ENCODE data around the gene COX4I1. TPM values are rescaled to one million over a fixed set of nuclear protein-coding genes. Genes with fewer than 3 reads are reported as not detected.

COX4I1 gene
- total RNA-seq, 1 experiment from 2014 or later, result 506 TPM

DNA sequence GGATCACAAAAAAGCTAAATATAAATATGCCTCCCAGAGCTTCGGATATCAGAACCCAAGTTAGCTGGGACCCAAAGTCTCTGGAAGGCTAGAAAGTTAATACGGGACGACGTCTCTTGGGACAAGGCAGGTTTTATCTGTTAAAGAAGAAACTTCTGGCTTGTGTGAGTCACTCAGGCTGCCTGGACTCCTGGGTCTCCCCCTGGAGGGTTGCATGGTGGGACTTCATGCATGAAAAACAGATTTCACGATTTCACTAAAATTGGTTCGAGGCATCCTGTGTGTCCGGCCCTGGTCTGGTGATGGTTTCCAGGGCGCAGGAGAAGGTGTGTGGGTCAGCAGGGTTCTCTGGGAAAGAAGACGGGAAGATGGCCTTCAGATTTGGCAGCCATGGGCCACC lies 47.0 kb downstream of the COX4I1 start:
- Mint-ChIP-seq H3K36me3 (ENCODE audit: insufficient read depth in 1 of 3, low read depth in 3 of 3) (no peaks in the 10 kb centered on the region), H3K27ac (peak overlapping the region in 2 of 3 experiments; percentile 13 to 73; a peak in 2 of 7 replicates), H3K4me3 (no peak overlapping the region), H3K4me1 (peaks cover 7% of the 10 kb centered on the region in 2 experiments; a peak in 3 of 4 replicates), H3K27me3 (ENCODE audit: low read depth) (peaks cover 6% of the 10 kb centered on the region), H3K9me3 (no peaks in the 10 kb centered on the region)
- H3K9ac ChIP-seq (ENCODE audit: extremely low read depth, insufficient read length, low read length), result no peak overlapping the region
- no peak overlapping the region for H2BK5ac ChIP-seq (ENCODE audit: insufficient read length, low read length)
- H4K91ac ChIP-seq (ENCODE audit: insufficient read length, low read depth, low read length), result no peak overlapping the region
- H3K4me2 ChIP-seq (ENCODE audit: insufficient read depth, insufficient read length, low read length), result no peak overlapping the region
- no peaks in the 10 kb centered on the region for H3K79me2 ChIP-seq (ENCODE audit: insufficient read depth, low read length)
- H3K56ac ChIP-seq (ENCODE audit: insufficient read length, low read depth, low read length), result no peak overlapping the region
- H2AFZ ChIP-seq (ENCODE audit: low read length), result no peak overlapping the region
- no peak overlapping the region for H2BK20ac ChIP-seq (ENCODE audit: low read depth, low read length, poor library complexity, severe bottlenecking)
- TF ChIP-seq, protein P1, sequence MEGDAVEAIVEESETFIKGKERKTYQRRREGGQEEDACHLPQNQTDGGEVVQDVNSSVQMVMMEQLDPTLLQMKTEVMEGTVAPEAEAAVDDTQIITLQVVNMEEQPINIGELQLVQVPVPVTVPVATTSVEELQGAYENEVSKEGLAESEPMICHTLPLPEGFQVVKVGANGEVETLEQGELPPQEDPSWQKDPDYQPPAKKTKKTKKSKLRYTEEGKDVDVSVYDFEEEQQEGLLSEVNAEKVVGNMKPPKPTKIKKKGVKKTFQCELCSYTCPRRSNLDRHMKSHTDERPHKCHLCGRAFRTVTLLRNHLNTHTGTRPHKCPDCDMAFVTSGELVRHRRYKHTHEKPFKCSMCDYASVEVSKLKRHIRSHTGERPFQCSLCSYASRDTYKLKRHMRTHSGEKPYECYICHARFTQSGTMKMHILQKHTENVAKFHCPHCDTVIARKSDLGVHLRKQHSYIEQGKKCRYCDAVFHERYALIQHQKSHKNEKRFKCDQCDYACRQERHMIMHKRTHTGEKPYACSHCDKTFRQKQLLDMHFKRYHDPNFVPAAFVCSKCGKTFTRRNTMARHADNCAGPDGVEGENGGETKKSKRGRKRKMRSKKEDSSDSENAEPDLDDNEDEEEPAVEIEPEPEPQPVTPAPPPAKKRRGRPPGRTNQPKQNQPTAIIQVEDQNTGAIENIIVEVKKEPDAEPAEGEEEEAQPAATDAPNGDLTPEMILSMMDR (conservative IDR thresholded peaks at IDR 0.05), result no peak
- no peak for DNase-seq
- no peak overlapping the region for H3K4ac ChIP-seq (ENCODE audit: low read depth, low read length)
- H3K14ac ChIP-seq (ENCODE audit: insufficient read depth, low read length), result no peak overlapping the region
- no peak overlapping the region for H3K27ac ChIP-seq (ENCODE audit: insufficient read length, low read depth, low read length)
- no peak overlapping the region for H2BK15ac ChIP-seq (ENCODE audit: low read depth, low read length)
- H3T11ph ChIP-seq (ENCODE audit: low read length), result no peak overlapping the region
- H4K20me1 ChIP-seq (ENCODE audit: control insufficient read depth, insufficient read depth, insufficient read length), result no peaks in the 10 kb centered on the region
- no CpG with 5 or more reads among the region's 9 CpGs for WGBS (ENCODE audit: extremely low coverage, insufficient read length, low lambda C conversion rate)
- H3K79me1 ChIP-seq (ENCODE audit: insufficient read depth, low read depth, low read length, poor library complexity, severe bottlenecking), result no peaks in the 10 kb centered on the region
- H2BK12ac ChIP-seq (ENCODE audit: insufficient read length, low read depth, low read length), result no peak overlapping the region
- H4K5ac ChIP-seq (ENCODE audit: insufficient read length, low read depth, low read length), result no peak overlapping the region
- no peak overlapping the region for H3K18ac ChIP-seq (ENCODE audit: insufficient read length, low read depth, low read length)
- no peak overlapping the region for H2BK120ac ChIP-seq (ENCODE audit: low read depth, low read length, poor library complexity, severe bottlenecking)
- no peaks in the 10 kb centered on the region for H3K4me1 ChIP-seq (ENCODE audit: insufficient read depth, low read length)
- H3K23me2 ChIP-seq (ENCODE audit: insufficient read length, low read depth, low read length, poor library complexity, severe bottlenecking), result no peaks in the 10 kb centered on the region
- H2AK5ac ChIP-seq (ENCODE audit: insufficient read length, low read length), result no peak overlapping the region
- H3K23ac ChIP-seq (ENCODE audit: insufficient read length, low read depth, low read length), result no peak overlapping the region
- no peaks in the 10 kb centered on the region for H3K9me3 ChIP-seq (ENCODE audit: control insufficient read depth, low read depth, low read length)
- H3K27me3 ChIP-seq (ENCODE audit: insufficient read depth, low read length), result no peaks in the 10 kb centered on the region; the same call in 1 of the 2 replicates
- no peak overlapping the region for H4K8ac ChIP-seq (replicated peaks; ENCODE audit: insufficient read length, low read depth, low read length)

All from H9 (cell line).